GM12875 (cell line): ENCODE results near the gene GGTLC1.

Experiments used
- H3K4me3 ChIP-seq: one replicate; pipeline ENCODE4 v1.5.1; 2011; ENCODE audit warnings: low read depth, low read length, control low read depth
- TF ChIP-seq, protein P1 (sequence below): IDR thresholded peaks from 2 replicates; pipeline ENCODE4 v1.5.1; 2011; ENCODE audit warnings: low read depth, mild to moderate bottlenecking, control low read depth, inconsistent platforms, low read length, moderate library complexity, borderline replicate concordance; ENCODE audit not compliant: insufficient read depth

The GGTLC1 gene

DNA sequence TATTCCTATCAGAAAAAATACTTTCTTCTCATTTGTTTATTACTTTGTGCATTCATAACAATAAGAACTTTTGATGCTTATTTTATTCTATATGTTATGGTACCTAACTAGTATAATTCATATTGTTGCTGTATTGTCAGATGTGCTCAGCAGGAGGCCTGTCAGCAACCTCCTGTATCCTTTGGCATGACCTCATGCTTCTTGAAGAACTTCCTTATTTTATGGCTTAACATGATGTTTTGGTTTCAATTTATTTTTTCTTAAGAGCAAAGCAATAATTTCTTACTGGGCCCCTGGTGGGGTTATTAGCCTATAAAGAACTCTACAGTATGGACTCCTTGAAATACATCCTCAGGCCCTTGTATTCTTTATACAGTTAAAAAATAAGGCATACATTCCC lies 17.3 kb downstream of the GGTLC1 start:
- no peak overlapping the region for H3K4me3 ChIP-seq
- TF ChIP-seq, protein P1, sequence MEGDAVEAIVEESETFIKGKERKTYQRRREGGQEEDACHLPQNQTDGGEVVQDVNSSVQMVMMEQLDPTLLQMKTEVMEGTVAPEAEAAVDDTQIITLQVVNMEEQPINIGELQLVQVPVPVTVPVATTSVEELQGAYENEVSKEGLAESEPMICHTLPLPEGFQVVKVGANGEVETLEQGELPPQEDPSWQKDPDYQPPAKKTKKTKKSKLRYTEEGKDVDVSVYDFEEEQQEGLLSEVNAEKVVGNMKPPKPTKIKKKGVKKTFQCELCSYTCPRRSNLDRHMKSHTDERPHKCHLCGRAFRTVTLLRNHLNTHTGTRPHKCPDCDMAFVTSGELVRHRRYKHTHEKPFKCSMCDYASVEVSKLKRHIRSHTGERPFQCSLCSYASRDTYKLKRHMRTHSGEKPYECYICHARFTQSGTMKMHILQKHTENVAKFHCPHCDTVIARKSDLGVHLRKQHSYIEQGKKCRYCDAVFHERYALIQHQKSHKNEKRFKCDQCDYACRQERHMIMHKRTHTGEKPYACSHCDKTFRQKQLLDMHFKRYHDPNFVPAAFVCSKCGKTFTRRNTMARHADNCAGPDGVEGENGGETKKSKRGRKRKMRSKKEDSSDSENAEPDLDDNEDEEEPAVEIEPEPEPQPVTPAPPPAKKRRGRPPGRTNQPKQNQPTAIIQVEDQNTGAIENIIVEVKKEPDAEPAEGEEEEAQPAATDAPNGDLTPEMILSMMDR, result no peak

DNA sequence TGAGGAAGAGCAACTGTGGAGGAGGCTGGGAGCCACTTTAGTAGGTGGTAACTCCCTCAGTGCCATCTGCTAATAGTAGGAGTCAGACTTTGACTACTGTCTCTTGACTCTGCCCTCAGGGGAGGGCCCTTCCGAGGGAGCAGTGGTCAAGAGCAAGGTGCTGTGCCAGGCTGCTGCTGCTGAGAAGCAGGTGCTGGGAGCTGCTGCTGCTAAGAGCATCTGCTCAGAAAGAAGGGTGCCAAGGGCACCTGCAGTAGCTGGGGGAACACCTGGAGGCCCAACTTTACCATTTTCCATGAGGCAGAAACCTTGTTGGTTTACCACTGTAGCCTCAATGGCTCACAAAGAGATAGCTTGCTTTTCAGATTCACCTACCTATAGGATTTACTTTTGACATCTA lies 18.5 kb downstream of the GGTLC1 start:
- no peak overlapping the region for H3K4me3 ChIP-seq
- TF ChIP-seq, protein P1, result no peak

DNA sequence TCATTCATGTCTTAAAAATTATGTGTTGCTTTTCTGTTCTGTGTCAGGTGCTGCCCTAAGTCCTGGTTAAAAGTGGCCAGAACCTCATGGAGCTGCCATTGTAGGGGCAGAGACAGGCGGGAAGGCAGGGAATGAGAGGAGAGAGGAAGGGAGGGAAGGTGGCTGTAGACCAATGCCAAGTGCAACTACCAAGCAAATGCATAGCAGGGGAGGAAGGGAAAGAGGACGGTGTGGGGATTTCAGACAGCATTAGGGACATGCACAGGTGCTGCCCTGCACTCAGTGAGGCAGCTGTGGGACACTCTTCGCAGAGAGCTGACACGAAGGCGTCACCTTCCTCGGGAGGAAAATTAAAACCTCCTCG lies 21.0 kb downstream of the GGTLC1 start:
- no peak overlapping the region for H3K4me3 ChIP-seq
- TF ChIP-seq, protein P1, result no peak

DNA sequence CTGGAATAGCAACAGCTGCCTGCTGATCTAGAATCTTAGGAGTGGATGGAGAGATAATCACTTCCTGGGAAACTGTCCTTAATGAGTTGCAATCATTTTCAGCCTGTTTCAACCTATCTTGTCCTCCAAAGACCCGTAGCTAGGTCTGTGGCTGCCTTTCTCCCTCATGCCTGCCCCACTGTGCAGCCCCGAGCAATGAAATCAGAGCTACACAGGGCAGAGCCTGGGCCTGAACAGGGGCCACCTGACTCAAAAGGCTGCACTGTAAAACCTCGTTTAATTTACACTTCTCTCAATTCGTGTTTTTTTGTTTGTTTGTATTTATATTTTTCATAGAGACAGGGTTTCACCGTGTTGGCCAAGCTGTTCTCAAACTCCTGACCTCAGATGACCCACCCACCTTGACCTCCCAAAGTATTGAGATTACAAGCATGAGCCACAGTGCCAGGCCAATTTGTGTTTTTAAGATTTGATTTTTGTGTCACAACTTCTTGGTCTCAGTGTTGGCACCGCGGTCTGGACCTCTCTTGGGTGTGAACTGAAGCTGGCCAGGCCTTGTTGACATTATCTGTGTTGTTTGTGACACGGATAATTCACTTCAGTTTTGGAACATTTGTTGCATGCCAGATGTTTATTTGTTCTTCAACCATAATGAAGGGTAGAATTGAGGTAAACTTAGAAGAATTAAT lies 21.5 kb downstream of the GGTLC1 start:
- no peak overlapping the region for H3K4me3 ChIP-seq
- TF ChIP-seq, protein P1, result no peak

DNA sequence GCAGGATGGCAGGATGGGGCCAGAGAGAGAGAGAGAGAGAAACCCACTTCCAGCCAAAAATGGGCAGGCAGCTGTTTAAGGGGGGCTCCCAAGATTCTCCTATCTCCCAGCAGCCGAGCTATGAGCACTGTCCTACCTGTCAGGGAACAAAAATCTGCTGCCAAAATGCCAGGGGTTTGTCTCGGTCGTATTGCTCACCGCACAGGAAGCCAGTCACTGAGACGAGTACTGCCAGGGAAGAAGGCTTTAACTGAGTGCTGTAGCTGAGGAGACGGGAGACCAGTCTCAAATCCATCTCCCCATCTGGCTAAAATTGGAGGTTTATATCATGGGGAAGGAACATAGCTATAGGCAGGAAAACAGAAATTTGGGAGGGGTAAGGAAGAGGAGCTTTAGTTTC lies 22.3 kb downstream of the GGTLC1 start:
- TF ChIP-seq, protein P1, result no peak
- H3K4me3 ChIP-seq, result no peak overlapping the region

DNA sequence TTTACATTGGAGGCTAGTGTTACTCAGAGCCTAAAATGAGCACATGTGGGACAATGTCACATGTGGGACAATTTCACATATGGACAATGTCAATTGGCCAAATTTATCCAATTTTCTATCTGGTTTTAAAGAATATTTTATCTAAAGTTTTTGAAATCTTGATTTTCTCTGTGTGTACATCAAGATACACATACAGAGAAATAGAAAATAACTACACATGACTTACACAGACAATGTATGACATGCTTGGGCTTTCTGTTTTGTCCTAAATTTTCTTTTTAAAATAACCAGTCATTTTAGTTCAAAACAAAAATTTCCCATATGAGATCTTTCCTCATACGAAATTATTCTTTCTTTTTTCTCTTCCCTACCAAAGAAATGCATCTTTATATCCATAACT lies 24.6 kb downstream of the GGTLC1 start:
- TF ChIP-seq, protein P1, result no peak
- H3K4me3 ChIP-seq, result no peak overlapping the region

DNA sequence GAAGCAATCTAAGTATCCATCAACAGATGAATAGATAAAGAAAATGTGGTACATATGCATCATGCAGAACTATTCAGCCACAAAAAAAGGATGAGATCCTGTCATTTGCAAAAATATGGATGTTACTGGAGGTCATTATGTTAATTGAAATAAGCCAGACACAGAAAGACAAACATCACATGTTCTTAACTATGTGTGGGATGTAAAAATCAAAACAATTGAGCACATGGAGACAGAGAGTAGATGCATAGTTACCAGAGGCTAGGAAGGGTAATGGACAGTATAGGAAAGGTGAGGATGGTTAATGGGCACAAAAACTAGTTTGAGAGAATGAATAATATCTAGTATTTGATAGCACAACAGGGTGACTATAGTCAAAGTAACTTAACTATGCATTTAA lies 26.3 kb downstream of the GGTLC1 start:
- H3K4me3 ChIP-seq, result no peak overlapping the region
- TF ChIP-seq, protein P1, result no peak
